Stimulated activated effector memory CD8-positive, alpha-beta T cell treated with anti-CD3 and anti-CD28 coated beads, Interleukin-12 subunit alpha, Interleukin-12 subunit beta, amount 100 ng/mL, for 72 hours (primary cell): ENCODE data around the gene KRTAP4-3.
"Not testable (repeated sequence)": the region's sequence is repeated elsewhere in the genome, so short reads cannot be mapped to it uniquely, and the experiment has no call there.

Experiments used
- ATAC-seq: fragments of 150-1000 bp; cut with Tn5 transposase; 2 replicates; pipeline ENCODE4 v1.10.0; 2021
- DNase-seq, 2 donors: peaks; one replicate each; pipeline ENCODE4 v3.0.0; 2021 to 2022; ENCODE audit warnings: low spot score in 2 of 2
- H3K27ac Mint-ChIP-seq: one replicate; pipeline ENCODE4 v1.8.0; 2022; ENCODE audit warnings: mild to moderate bottlenecking, mixed read lengths
- H3K36me3 Mint-ChIP-seq: one replicate; pipeline ENCODE4 v1.8.0; 2022; ENCODE audit warnings: mild to moderate bottlenecking, mixed read lengths
- H3K4me1 Mint-ChIP-seq: one replicate; pipeline ENCODE4 v1.8.0; 2022; ENCODE audit warnings: mixed read lengths
- H3K4me3 Mint-ChIP-seq: one replicate; pipeline ENCODE4 v1.8.0; 2022; ENCODE audit warnings: mild to moderate bottlenecking, mixed read lengths
- H3K9me3 Mint-ChIP-seq: one replicate; pipeline ENCODE4 v1.8.0; 2022; ENCODE audit warnings: mixed read lengths

The KRTAP4-3 gene

GRCh38 chr17:41176744-41177387 lies 8.8 kb upstream of the KRTAP4-3 start:
- H3K4me3 Mint-ChIP-seq, result no peak overlapping the region
- DNase-seq (no peak), ATAC-seq (no peak)
- no peaks in the 10 kb centered on the region for H3K9me3 Mint-ChIP-seq
- H3K4me1 Mint-ChIP-seq, result no peaks in the 10 kb centered on the region
- H3K36me3 Mint-ChIP-seq, result no peaks in the 10 kb centered on the region
- no peak overlapping the region for H3K27ac Mint-ChIP-seq

- DNase-seq (no peak), ATAC-seq (no peak)
- H3K27ac Mint-ChIP-seq, result no peak overlapping the region
- H3K9me3 Mint-ChIP-seq, result no peaks in the 10 kb centered on the region
- H3K4me1 Mint-ChIP-seq, result no peaks in the 10 kb centered on the region
- no peaks in the 10 kb centered on the region for H3K36me3 Mint-ChIP-seq
- no peak overlapping the region for H3K4me3 Mint-ChIP-seq
Measured at GRCh38 chr17:41171886-41172285, 3.9 kb upstream of the KRTAP4-3 start.

GRCh38 chr17:41167561-41167960 lies 460 bp downstream of the KRTAP4-3 start:
- Mint-ChIP-seq H3K9me3 (no peaks in the 10 kb centered on the region), H3K4me3 (no peak overlapping the region), H3K36me3 (no peaks in the 10 kb centered on the region), H3K4me1 (no peaks in the 10 kb centered on the region), H3K27ac (no peak overlapping the region)
- DNase-seq (no peak), ATAC-seq (no peak)

- Mint-ChIP-seq H3K36me3 (no peaks in the 10 kb centered on the region), H3K4me1 (no peaks in the 10 kb centered on the region), H3K4me3 (no peak overlapping the region), H3K9me3 (no peaks in the 10 kb centered on the region), H3K27ac (no peak overlapping the region)
- no peak for ATAC-seq
- no peak for DNase-seq
Measured at GRCh38 chr17:41163828-41164227, 4.2 kb downstream of the KRTAP4-3 start.

- no peak for ATAC-seq
- no peak for DNase-seq
- no peaks in the 10 kb centered on the region for H3K9me3 Mint-ChIP-seq
- H3K4me3 Mint-ChIP-seq, result no peak within 1 kb of the TSS
- H3K27ac Mint-ChIP-seq, result no peak within 1 kb of the TSS
- H3K36me3 Mint-ChIP-seq, result no peaks in the 10 kb centered on the region
- H3K4me1 Mint-ChIP-seq, result no peaks in the 10 kb centered on the region
Measured at GRCh38 chr17:41160648-41161047, 7.4 kb downstream of the KRTAP4-3 start, which contains the start of gene KRTAP4-4. TSS of gene KRTAP4-4 (minus strand) at chr17:41160748. CDS start at chr17:41160691, 57 bp downstream.

GRCh38 chr17:41160190-41160589 lies 7.8 kb downstream of the KRTAP4-3 start:
- DNase-seq, H3K36me3 Mint-ChIP-seq, H3K4me1 Mint-ChIP-seq, H3K9me3 Mint-ChIP-seq, ATAC-seq, H3K4me3 Mint-ChIP-seq, H3K27ac Mint-ChIP-seq: not testable (repeated sequence)

GRCh38 chr17:41153856-41154255 lies 14.2 kb downstream of the KRTAP4-3 start:
- H3K27ac Mint-ChIP-seq, result no peak overlapping the region
- no peak overlapping the region for H3K4me3 Mint-ChIP-seq
- ATAC-seq, result no peak

GRCh38 chr17:41151525-41151924 lies 16.5 kb downstream of the KRTAP4-3 start:
- Mint-ChIP-seq H3K27ac (no peak overlapping the region), H3K4me1 (no peaks in the 10 kb centered on the region), H3K36me3 (no peaks in the 10 kb centered on the region), H3K9me3 (no peaks in the 10 kb centered on the region), H3K4me3 (no peak overlapping the region)
- DNase-seq, result no peak
- no peak for ATAC-seq

More at GRCh38 chr17:41153856-41154255, 14.2 kb downstream of the KRTAP4-3 start:
- no peak for DNase-seq
- no peaks in the 10 kb centered on the region for H3K9me3 Mint-ChIP-seq
- H3K4me1 Mint-ChIP-seq, result no peaks in the 10 kb centered on the region
- H3K36me3 Mint-ChIP-seq, result no peaks in the 10 kb centered on the region

GRCh38 chr17:41150026-41150425 lies 18.0 kb downstream of the KRTAP4-3 start:
- DNase-seq, result no peak
- Mint-ChIP-seq H3K4me1 (no peaks in the 10 kb centered on the region), H3K9me3 (no peaks in the 10 kb centered on the region), H3K27ac (no peak overlapping the region), H3K4me3 (no peak overlapping the region), H3K36me3 (no peaks in the 10 kb centered on the region)
- ATAC-seq, result no peak

- H3K36me3 Mint-ChIP-seq, result no peaks in the 10 kb centered on the region
- no peak within 1 kb of the TSS for H3K4me3 Mint-ChIP-seq
- ATAC-seq (no peak), DNase-seq (no peak)
- H3K9me3 Mint-ChIP-seq, result no peaks in the 10 kb centered on the region
- no peaks in the 10 kb centered on the region for H3K4me1 Mint-ChIP-seq
- H3K27ac Mint-ChIP-seq, result no peak within 1 kb of the TSS
Measured at GRCh38 chr17:41149652-41149985, 18.4 kb downstream of the KRTAP4-3 start, which contains the start of gene KRTAP4-5. TSS of gene KRTAP4-5 (minus strand) at chr17:41149825. CDS start at chr17:41149767, 58 bp downstream.

- not testable (repeated sequence) for H3K27ac Mint-ChIP-seq, H3K4me1 Mint-ChIP-seq, H3K9me3 Mint-ChIP-seq, H3K36me3 Mint-ChIP-seq, H3K4me3 Mint-ChIP-seq, ATAC-seq, DNase-seq
Measured at GRCh38 chr17:41148971-41149651, 18.9 kb downstream of the KRTAP4-3 start.

- Mint-ChIP-seq H3K4me1 (no peaks in the 10 kb centered on the region), H3K27ac (no peak overlapping the region), H3K4me3 (no peak overlapping the region), H3K36me3 (no peaks in the 10 kb centered on the region), H3K9me3 (peaks cover 5% of the 10 kb centered on the region)
- DNase-seq (no peak), ATAC-seq (no peak)
Measured at GRCh38 chr17:41147531-41148204, 20.4 kb downstream of the KRTAP4-3 start.

GRCh38 chr17:41145261-41145660 lies 22.8 kb downstream of the KRTAP4-3 start:
- ATAC-seq (no peak), DNase-seq (no peak)
- no peak overlapping the region for H3K27ac Mint-ChIP-seq

GRCh38 chr17:41144846-41145245 lies 23.2 kb downstream of the KRTAP4-3 start:
- Mint-ChIP-seq H3K9me3 (peaks cover 8% of the 10 kb centered on the region), H3K27ac (no peak overlapping the region), H3K4me3 (no peak overlapping the region), H3K4me1 (no peaks in the 10 kb centered on the region), H3K36me3 (no peaks in the 10 kb centered on the region)
- no peak for DNase-seq
- ATAC-seq, result no peak

More at GRCh38 chr17:41145261-41145660, 22.8 kb downstream of the KRTAP4-3 start:
- H3K4me3 Mint-ChIP-seq, result no peak overlapping the region
- no peaks in the 10 kb centered on the region for H3K36me3 Mint-ChIP-seq
- peaks cover 8% of the 10 kb centered on the region for H3K9me3 Mint-ChIP-seq
- no peaks in the 10 kb centered on the region for H3K4me1 Mint-ChIP-seq

- ATAC-seq, result no peak
- Mint-ChIP-seq H3K36me3 (no peaks in the 10 kb centered on the region), H3K4me1 (no peaks in the 10 kb centered on the region), H3K9me3 (peaks cover 11% of the 10 kb centered on the region), H3K4me3 (no peak overlapping the region), H3K27ac (no peak overlapping the region)
- DNase-seq, result no peak
Measured at GRCh38 chr17:41141361-41141760, 26.7 kb downstream of the KRTAP4-3 start.
